H1 (cell line): ENCODE results near the gene TBCD. TPM values are rescaled to one million over a fixed set of nuclear protein-coding genes. Genes with fewer than 3 reads are reported as not detected.
"Not testable (repeated sequence)": the region's sequence is repeated elsewhere in the genome, so short reads cannot be mapped to it uniquely, and the experiment has no call there.

Source experiments
- CTCF ChIA-PET: fragments of 300-600 bp; sonication (Branson Sonifier 250); formaldehyde crosslinking; loops from one replicate; lab custom pipeline; 2021; ENCODE audit not compliant: partially characterized antibody; lab: Charles Lee
- POLR2A ChIA-PET: fragments of 300-600 bp; sonication (Branson Sonifier 250); formaldehyde crosslinking; loops from one replicate; lab custom pipeline; 2021; ENCODE audit warnings: inconsistent platforms; ENCODE audit not compliant: partially characterized antibody; lab: Charles Lee
- DNase-seq, 2 experiments: peaks; one replicate each; pipeline versions ENCODE4 v3.0.0 to v3.0.0-alpha.2; 2010 to 2022; ENCODE audit warnings: low spot score in 2 of 2, low read depth in 1 of 2, mixed read lengths in 1 of 2
- FAIRE-seq: peaks from 2 replicates; lab custom pipeline; 2011; peaks lifted over from hg19 to GRCh38; lab: Jason Lieb, UNC
- H2AFZ ChIP-seq: 2 replicates; pipeline ENCODE4 v1.8.1; 2012; ENCODE audit warnings: low read length, inconsistent platforms
- H2AK5ac ChIP-seq: 2 replicates; pipeline ENCODE4 v1.6.1; 2013; ENCODE audit warnings: low read depth, low read length
- H2BK120ac ChIP-seq: replicated peaks from 2 replicates; pipeline ENCODE3; 2013; ENCODE audit warnings: low read depth, low read length, inconsistent platforms
- H2BK12ac ChIP-seq: 2 replicates; pipeline ENCODE4 v1.6.1; 2013; ENCODE audit warnings: low read depth, low read length
- H2BK15ac ChIP-seq: 2 replicates; pipeline ENCODE4 v1.6.1; 2013; ENCODE audit warnings: low read length
- H2BK20ac ChIP-seq: 2 replicates; pipeline ENCODE4 v1.6.1; 2013; ENCODE audit warnings: low read length
- H2BK5ac ChIP-seq: 2 replicates; pipeline ENCODE4 v1.6.1; 2013; ENCODE audit warnings: low read depth, low read length
- H3K14ac ChIP-seq: 2 replicates; pipeline ENCODE4 v1.6.1; 2013; ENCODE audit warnings: inconsistent platforms; ENCODE audit not compliant: insufficient read length
- H3K18ac ChIP-seq: 2 replicates; pipeline ENCODE4 v1.6.1; 2013; ENCODE audit warnings: low read length; ENCODE audit errors: extremely low read depth
- H3K23ac ChIP-seq: 2 replicates; pipeline ENCODE4 v1.6.1; 2013; ENCODE audit warnings: inconsistent platforms; ENCODE audit not compliant: insufficient read length
- H3K23me2 ChIP-seq: 2 replicates; pipeline ENCODE4 v1.6.1; 2013; ENCODE audit warnings: low read depth, low read length
- H3K27ac ChIP-seq: 2 replicates; pipeline ENCODE4 v1.6.1; 2011; ENCODE audit warnings: low read depth, low read length, inconsistent platforms
- H3K27me3 ChIP-seq, 4 experiments: replicated peaks in 1 of 4; 1 replicate in 1 of 4; 2 replicates in 3 of 4; pipeline versions ENCODE4 v1.6.1 to v1.8.1; 2011 to 2013; ENCODE audit warnings: low read length in 3 of 4, mild to moderate bottlenecking in 3 of 4, inconsistent platforms in 2 of 4, mixed read lengths in 2 of 4, moderate library complexity in 1 of 4; ENCODE audit not compliant: control insufficient read depth in 3 of 4, insufficient read depth in 3 of 4; ENCODE audit errors: extremely low read depth in 1 of 4
- H3K36me3 ChIP-seq, 4 experiments: 2 replicates each; pipeline versions ENCODE4 v1.6.1 to v1.8.1; 2011 to 2013; ENCODE audit warnings: mild to moderate bottlenecking in 4 of 4, low read length in 3 of 4, moderate library complexity in 2 of 4, control low read depth in 1 of 4, inconsistent platforms in 1 of 4; ENCODE audit not compliant: insufficient read depth in 4 of 4, control insufficient read depth in 2 of 4
- H3K4ac ChIP-seq: replicated peaks from 2 replicates; pipeline ENCODE3; 2013; ENCODE audit warnings: low read length, low read depth, mixed read lengths, inconsistent platforms; ENCODE audit not compliant: insufficient read length
- H3K4me1 ChIP-seq, 4 experiments: replicated peaks in 1 of 4; 1 replicate in 1 of 4; 2 replicates in 3 of 4; pipeline versions ENCODE4 v1.6.1 to v1.8.1; 2011 to 2013; ENCODE audit warnings: low read length in 3 of 4, inconsistent platforms in 2 of 4, mixed read lengths in 1 of 4; ENCODE audit not compliant: insufficient read depth in 4 of 4, control insufficient read depth in 3 of 4
- H3K4me2 ChIP-seq, 2 experiments: 2 replicates each; pipeline versions ENCODE4 v1.6.1 to v1.8.1; 2011 to 2013; ENCODE audit warnings: low read depth in 2 of 2, low read length in 2 of 2, control low read depth in 1 of 2, inconsistent platforms in 1 of 2, mild to moderate bottlenecking in 1 of 2; ENCODE audit not compliant: insufficient read depth in 1 of 2
- H3K4me3 ChIP-seq, 4 experiments: fragments of 200-600, 300-600 bp in 1 of 4; sonication (generic), shearing (Covaris generic), sonication (Bioruptor Twin) in 1 of 4; 2 replicates each; pipeline versions ENCODE4 v1.5.1 to v1.8.1; 2011 to 2016; ENCODE audit warnings: low read length in 4 of 4, low read depth in 3 of 4, control low read depth in 2 of 4, inconsistent platforms in 2 of 4, mild to moderate bottlenecking in 2 of 4, mixed read lengths in 1 of 4, moderate library complexity in 1 of 4; ENCODE audit not compliant: insufficient read depth in 2 of 4; ENCODE audit errors: extremely low read depth in 1 of 4
- H3K56ac ChIP-seq: replicated peaks from 2 replicates; pipeline ENCODE3; 2013; ENCODE audit warnings: low read depth, mild to moderate bottlenecking, mixed read lengths, low read length, inconsistent platforms; ENCODE audit not compliant: insufficient read length
- H3K79me1 ChIP-seq: 2 replicates; pipeline ENCODE4 v1.6.1; 2013; ENCODE audit warnings: low read depth, low read length, control low read depth
- H3K79me2 ChIP-seq, 2 experiments: 2 replicates each; pipeline versions ENCODE4 v1.6.1 to v1.8.1; 2012 to 2013; ENCODE audit warnings: low read length in 2 of 2, mild to moderate bottlenecking in 2 of 2, inconsistent platforms in 1 of 2; ENCODE audit not compliant: insufficient read depth in 2 of 2, control insufficient read depth in 1 of 2
- H3K9ac ChIP-seq, 4 experiments: replicated peaks in 1 of 4; 1 replicate in 1 of 4; 2 replicates in 3 of 4; pipeline versions ENCODE4 v1.6.1 to v1.8.1; 2011 to 2013; ENCODE audit warnings: low read depth in 3 of 4, low read length in 3 of 4, control low read depth in 2 of 4, mild to moderate bottlenecking in 2 of 4, moderate library complexity in 2 of 4, inconsistent platforms in 1 of 4; ENCODE audit errors: extremely low read depth in 1 of 4
- H3K9me3 ChIP-seq, 2 experiments: 2 replicates each; pipeline versions ENCODE4 v1.6.1 to v1.8.1; 2012 to 2013; ENCODE audit warnings: mild to moderate bottlenecking in 2 of 2, moderate library complexity in 2 of 2, control low read depth in 1 of 2, inconsistent platforms in 1 of 2, low read depth in 1 of 2, low read length in 1 of 2, mixed read lengths in 1 of 2; ENCODE audit not compliant: insufficient read depth in 2 of 2
- H4K20me1 ChIP-seq, 2 experiments: replicated peaks in 1 of 2; 2 replicates each; pipeline versions ENCODE3 to v1.8.1; 2011 to 2013; ENCODE audit warnings: inconsistent platforms in 2 of 2, low read length in 2 of 2, mild to moderate bottlenecking in 1 of 2; ENCODE audit not compliant: insufficient read depth in 2 of 2, control insufficient read depth in 1 of 2
- H4K5ac ChIP-seq: 2 replicates; pipeline ENCODE4 v1.6.1; 2013; ENCODE audit warnings: low read length, low read depth, mixed read lengths, inconsistent platforms; ENCODE audit not compliant: insufficient read length
- H4K8ac ChIP-seq: 2 replicates; pipeline ENCODE4 v1.8.0; 2013; ENCODE audit warnings: mild to moderate bottlenecking, moderate library complexity, low read length, inconsistent platforms; ENCODE audit not compliant: insufficient read depth; ENCODE audit errors: extremely low read depth
- H4K91ac ChIP-seq: replicated peaks from 2 replicates; pipeline ENCODE3; 2013; ENCODE audit warnings: low read length, mixed read lengths, inconsistent platforms; ENCODE audit not compliant: insufficient read length
- WGBS, 2 experiments: shearing (Covaris generic) in 1 of 2; methylation state at CpG; one replicate each; pipeline versions ENCODE4 v1.1.6 to v1.1.7; 2013 to 2015; ENCODE audit warnings: low lambda C conversion rate in 2 of 2, mixed read lengths in 2 of 2, inconsistent platforms in 1 of 2, low coverage in 1 of 2, missing lambda C conversion rate in 1 of 2; ENCODE audit not compliant: insufficient replicate concordance in 2 of 2, insufficient coverage in 1 of 2, insufficient read length in 1 of 2; ENCODE audit errors: extremely low coverage in 1 of 2, missing lambda C conversion rate in 1 of 2; 5-methylcytosine and 5-hydroxymethylcytosine counted together
- polyA plus RNA-seq, 7 experiments: library from polyadenylated mRNA; depleted of rRNA in 3 of 7; stranded (reverse) in 5 of 7; unstranded in 2 of 7; fragments of >200 nt in 5 of 7; fragments of 200-250 nt in 2 of 7; gene quantifications; 1 replicate in 5 of 7; 2 replicates in 1 of 7; 4 replicates in 1 of 7; pipeline versions ENCODE4 v1.2.1 to v1.2.3, GENCODE V29; 2011 to 2013; ENCODE audit warnings: missing spikeins in 2 of 7, mixed read lengths in 2 of 7
- total RNA-seq: library from RNA; stranded (reverse); fragmentation: NEBNext Ultra II Directional; extraction: Animal tissue kit (Norgen Biotek cat#: 25700); gene quantifications from 2 replicates; pipeline ENCODE4 v1.2.1, GENCODE V29; 2021

Gene TBCD
- total and polyA plus RNA-seq, 2 of the 8 experiments (the other 6 are each of a cell fraction or from before 2014, with no cell fraction given), result 118 to 162 TPM

DNA sequence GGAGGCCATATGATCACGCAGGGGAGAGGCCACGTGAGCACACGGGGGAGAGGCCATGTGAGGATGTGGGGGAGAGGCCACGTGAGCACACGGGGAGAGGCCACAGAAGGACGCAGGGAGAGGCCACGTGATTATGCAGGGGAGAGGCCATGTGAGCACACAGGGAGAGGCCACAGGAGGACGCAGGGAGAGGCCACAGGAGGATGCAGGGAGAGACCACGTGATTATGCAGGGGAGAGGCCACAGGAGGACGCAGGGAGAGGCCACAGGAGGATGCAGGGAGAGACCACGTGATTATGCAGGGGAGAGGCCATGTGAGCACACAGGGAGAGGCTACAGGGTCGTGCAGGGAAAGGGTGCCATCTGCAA, 232.4 kb downstream of the TBCD start:
- H4K91ac ChIP-seq, FAIRE-seq, H3K23ac ChIP-seq, H3K4ac ChIP-seq, H4K5ac ChIP-seq, H3K14ac ChIP-seq, H3K9ac ChIP-seq, H3K27me3 ChIP-seq, H2BK12ac ChIP-seq, H4K20me1 ChIP-seq, CTCF ChIA-PET, H2AFZ ChIP-seq, H3K27ac ChIP-seq, H3K36me3 ChIP-seq, H4K8ac ChIP-seq, H3K56ac ChIP-seq, H3K4me1 ChIP-seq, DNase-seq, H2BK120ac ChIP-seq, H3K18ac ChIP-seq, POLR2A ChIA-PET, H3K79me1 ChIP-seq, H3K4me2 ChIP-seq, H2BK5ac ChIP-seq, H3K23me2 ChIP-seq, H3K79me2 ChIP-seq, H2BK15ac ChIP-seq, H2AK5ac ChIP-seq, H2BK20ac ChIP-seq, H3K4me3 ChIP-seq: not testable (repeated sequence)
- H3K9me3 ChIP-seq, result peaks cover 15 to 24% of the 10 kb centered on the region in 2 experiments
- WGBS, 2 experiments, result 71% methylated on average over 12 of the region's 12 CpGs; no CpG with 5 or more reads in 1 of the 2 experiments
